HG02884 (cell line): ENCODE data around the gene GOLGA6L6.
"Not testable (repeated sequence)": the region's sequence is repeated elsewhere in the genome, so short reads cannot be mapped to it uniquely, and the experiment has no call there.

Experiments
- ATAC-seq: cut with Tn5 transposase; IDR thresholded peaks from one replicate; pipeline ENCODE4 v1.9.1; 2021; ENCODE audit warnings: mild to moderate bottlenecking, moderate library complexity; ENCODE audit not compliant: unreplicated experiment

The GOLGA6L6 gene, protein sequence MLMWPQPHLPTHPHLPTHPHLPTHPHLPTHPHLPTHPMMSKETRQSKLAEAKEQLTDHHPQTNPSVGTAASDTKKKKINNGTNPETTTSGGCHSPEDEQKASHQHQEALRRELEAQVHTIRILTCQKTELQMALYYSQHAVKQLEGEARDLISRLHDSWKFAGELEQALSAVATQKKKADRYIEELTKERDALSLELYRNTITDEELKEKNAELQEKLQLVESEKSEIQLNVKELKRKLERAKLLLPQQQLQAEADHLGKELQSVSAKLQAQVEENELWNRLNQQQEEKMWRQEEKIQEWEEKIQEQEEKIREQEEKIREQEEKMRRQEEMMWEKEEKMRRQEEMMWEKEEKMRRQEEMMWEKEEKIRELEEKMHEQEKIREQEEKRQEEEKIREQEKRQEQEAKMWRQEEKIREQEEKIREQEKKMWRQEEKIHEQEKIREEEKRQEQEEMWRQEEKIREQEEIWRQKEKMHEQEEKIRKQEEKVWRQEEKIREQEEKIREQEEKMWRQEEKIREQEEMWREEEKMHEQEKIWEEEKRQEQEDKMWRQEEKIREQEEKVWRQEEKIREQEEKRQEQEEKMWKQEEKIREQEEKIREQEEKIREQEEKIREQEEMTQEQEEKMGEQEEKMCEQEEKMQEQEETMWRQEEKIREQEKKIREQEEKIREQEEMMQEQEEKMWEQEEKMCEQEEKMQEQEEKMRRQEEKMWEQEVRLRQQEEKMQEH

GRCh38 chr15:20541700-20542099 lies at the start of gene GOLGA6L6:
TSS of gene GOLGA6L6 (minus strand) at chr15:20541800. CDS start at chr15:20541709, 91 bp downstream.
- ATAC-seq: not testable (repeated sequence)

DNA sequence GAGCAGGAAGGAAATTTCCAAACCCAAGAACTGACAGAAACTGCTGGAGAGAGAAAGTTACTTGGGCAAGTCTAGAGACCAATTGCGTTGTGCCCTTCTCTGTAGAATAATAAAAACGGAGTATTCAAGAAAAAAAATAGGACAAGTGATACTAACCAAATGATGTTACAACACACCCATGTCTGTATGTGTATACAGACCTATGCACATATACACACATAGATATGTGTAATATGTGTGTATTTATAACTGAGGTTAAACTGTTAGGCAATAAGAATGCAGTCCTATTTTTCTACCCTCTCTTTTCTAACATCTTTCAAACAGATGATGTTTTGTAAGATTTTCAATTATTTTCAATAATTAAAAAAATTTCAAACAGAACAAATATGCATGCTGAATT lies 48.5 kb upstream of the GOLGA6L6 start:
- ATAC-seq: not testable (repeated sequence)

GRCh38 chr15:20586821-20587220 lies 45.2 kb upstream of the GOLGA6L6 start:
- ATAC-seq: not testable (repeated sequence)

GRCh38 chr15:20582726-20583115 lies 41.1 kb upstream of the GOLGA6L6 start:
- ATAC-seq: not testable (repeated sequence)

- ATAC-seq: not testable (repeated sequence)
Observed at GRCh38 chr15:20582109-20582725, 40.6 kb upstream of the GOLGA6L6 start.

DNA sequence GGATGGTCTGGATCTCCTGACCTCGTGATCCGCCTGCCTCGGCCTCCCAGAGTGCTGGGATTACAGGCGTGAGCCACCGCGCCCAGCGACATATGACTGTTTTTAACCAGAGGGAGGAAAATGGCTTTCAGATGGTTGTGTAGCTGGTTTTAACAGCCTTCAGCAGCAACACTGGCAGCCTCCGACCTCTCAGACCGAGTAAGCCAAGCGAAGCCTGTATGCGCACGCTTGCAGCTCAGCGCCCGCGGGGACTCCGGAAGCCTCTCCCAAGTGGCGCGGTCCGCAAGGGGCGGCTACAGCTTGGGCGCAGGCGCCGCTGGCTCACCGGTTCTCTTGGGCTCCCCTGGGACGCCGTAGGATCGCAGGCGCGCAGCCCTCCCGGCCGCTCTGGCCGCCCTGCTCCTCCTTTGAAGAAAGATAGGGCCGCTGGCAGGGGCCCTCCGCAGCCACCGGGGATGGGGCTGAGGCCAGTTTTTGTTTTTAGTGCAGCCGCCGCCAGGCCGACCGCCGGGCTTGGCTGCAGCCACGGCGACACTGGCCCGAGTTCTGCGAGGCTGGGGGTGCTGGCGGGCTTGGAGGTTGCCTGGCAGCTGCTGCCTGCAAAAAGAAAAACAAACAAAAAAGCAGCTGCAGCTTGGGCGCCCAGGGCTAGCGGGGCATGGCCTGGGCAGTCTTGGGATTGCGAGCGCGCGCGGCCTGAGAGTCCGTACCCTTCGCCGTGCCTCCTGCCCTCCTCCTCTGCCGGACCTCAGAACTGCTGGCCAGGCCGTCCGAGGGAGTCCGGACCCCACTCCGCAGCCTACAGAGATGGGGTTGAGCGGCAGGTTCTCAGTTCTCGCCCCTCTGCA lies 39.9 kb upstream of the GOLGA6L6 start:
- ATAC-seq: not testable (repeated sequence)

DNA sequence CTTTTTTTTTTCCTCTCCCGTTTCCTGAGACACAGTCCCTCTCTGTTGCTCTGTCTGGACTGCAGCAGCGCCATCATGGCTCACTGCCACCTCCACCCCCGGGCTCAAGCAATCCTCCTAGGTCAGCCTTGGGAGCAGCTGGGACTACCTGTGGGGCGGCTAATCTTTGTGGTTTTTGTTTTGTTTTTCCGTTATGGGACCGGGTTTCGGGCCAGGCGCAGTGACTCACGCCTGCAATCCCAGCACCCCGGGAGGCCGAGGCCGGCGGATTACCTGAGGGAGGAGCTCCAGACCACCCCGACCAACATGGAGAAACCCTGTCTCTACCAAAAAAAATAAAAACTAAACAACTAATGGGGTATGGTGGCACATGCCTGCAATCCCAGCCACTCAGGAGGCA lies 38.1 kb upstream of the GOLGA6L6 start:
- not testable (repeated sequence) for ATAC-seq

DNA sequence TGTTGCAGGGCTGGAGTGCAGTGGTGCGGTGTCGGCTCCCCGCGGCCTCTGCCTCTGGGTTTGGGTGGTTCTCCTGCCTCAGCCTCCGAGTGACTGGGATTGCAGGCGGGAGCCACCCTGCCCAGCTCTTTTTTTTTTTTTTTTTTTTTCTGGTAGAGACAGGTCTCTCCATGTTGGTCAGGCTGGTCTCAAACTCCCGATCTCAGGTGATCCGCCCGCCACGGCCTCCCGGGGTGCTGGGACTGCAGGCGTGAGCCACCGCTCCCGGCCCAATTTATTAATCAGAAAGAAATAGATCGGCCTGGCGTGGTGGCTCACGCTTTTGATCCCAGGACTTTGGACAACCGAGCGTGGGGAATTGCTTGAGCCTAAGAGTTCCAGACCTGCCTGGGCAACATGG lies 9.7 kb upstream of the GOLGA6L6 start:
- ATAC-seq: not testable (repeated sequence)

DNA sequence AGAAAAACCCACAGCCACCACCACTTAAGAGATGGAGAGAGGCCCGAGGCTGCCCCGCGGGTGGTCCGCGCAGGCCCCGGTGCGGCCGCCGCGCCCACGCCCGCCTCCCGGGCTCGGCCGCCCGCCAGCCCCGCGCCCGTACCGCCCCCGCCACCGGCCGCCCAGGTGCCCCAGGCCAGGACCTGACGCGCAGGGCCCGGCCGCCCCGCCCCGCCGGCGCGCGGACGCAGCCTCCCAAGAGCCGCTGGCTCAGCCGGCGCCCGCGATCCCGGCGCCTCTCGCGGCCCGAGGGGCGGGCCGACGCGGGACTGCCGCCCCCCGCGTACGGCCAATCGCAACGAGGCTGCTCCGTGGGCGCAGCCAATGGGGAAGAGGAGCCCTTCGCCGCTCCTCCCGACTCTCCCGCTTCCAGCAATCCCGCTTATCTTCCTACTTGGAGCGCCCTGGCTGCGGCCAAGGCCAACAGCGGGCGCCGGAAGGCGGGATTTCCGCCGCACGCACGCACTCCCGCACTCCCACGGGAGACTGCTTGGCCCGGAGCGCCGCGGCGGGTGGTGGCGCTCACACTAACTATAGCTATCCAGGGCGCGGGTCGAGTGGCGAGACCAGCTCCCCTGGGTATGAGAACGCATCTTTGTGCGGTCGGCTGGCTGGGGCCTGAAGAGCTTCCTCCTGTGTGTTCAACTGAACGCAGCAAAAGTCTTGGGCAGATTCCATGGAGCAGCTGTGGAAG lies 35.5 kb downstream of the GOLGA6L6 start:
- ATAC-seq: not testable (repeated sequence)

GRCh38 chr15:20502839-20503238 lies 38.8 kb downstream of the GOLGA6L6 start:
- ATAC-seq: not testable (repeated sequence)

- not testable (repeated sequence) for ATAC-seq
Observed at GRCh38 chr15:20501512-20502222, 39.9 kb downstream of the GOLGA6L6 start.

- not testable (repeated sequence) for ATAC-seq
Observed at GRCh38 chr15:20497781-20498180, 43.8 kb downstream of the GOLGA6L6 start.

- ATAC-seq: not testable (repeated sequence)
Observed at GRCh38 chr15:20493035-20493434, 48.6 kb downstream of the GOLGA6L6 start.

DNA sequence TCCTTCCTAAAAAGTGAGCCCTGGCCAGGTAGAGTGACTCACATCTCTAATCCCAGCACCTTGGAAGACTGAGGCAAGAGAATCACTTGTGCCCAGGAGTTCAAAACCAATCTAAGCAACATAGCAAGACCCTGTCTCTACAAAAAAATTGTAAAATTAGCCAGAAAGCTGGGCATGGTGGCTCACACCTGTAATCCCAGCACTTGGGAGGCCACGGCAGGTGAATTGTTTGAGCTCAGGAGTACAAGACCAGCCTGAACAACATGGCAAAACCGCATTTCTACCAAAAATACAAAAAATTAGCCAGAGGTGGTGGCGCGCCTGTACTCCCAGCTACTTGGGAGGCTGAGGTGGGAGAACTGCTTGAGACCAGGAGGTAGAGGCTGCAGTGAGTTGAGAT lies 49.0 kb downstream of the GOLGA6L6 start:
- not testable (repeated sequence) for ATAC-seq

DNA sequence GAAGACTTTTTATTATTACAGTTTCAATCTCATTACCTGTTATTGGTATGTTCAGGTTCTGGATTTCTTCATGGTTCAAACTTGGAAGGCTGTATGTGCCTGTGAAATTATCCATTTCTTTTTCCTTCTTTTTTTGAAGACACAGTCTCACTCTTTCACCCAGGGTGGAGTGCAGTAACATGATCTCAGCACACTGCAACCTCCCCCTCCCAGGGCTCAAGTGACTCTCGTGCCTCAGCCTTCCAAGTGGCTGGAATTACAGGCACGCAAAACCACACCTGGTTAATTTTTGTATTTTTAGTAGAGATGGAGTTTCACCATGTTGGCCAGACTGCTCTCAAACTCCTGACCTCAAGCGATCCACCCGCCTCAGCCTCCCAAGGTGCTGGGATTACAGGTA lies 52.3 kb downstream of the GOLGA6L6 start:
- ATAC-seq: not testable (repeated sequence)
